CD4-positive, alpha-beta T cell treated with Interleukin-6 at 100 ng/mL for 8 hours (primary cell): ENCODE measurements around the gene PLVAP.
"Not testable (repeated sequence)": the region's sequence is repeated elsewhere in the genome, so short reads cannot be mapped to it uniquely, and the experiment has no call there.

Experiments
- DNase-seq: peaks from one replicate; pipeline ENCODE4 v3.0.0-alpha.2; 2020; ENCODE audit warnings: mixed read lengths, low spot score

Gene PLVAP

DNA sequence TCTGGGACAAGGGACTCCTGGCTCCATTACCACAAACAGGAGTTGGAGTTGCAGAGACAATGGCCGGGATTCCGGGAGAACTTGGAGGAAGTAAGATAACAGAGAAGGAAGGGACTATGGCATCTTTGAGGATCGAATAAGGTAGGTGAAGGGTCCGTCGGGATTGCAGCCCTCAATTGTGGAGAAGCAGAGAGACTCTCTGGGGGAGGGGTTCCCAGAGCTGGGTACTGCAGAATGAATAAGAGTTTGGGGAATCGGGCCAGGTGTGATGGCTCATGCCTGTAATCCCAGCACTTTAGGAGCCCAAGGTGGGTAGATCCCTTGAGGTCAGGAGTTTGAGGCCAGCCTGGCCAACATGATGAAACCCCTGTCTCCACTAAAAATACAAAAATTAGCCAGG is 24.5 kb upstream of the PLVAP start:
- DNase-seq: no peak

DNA sequence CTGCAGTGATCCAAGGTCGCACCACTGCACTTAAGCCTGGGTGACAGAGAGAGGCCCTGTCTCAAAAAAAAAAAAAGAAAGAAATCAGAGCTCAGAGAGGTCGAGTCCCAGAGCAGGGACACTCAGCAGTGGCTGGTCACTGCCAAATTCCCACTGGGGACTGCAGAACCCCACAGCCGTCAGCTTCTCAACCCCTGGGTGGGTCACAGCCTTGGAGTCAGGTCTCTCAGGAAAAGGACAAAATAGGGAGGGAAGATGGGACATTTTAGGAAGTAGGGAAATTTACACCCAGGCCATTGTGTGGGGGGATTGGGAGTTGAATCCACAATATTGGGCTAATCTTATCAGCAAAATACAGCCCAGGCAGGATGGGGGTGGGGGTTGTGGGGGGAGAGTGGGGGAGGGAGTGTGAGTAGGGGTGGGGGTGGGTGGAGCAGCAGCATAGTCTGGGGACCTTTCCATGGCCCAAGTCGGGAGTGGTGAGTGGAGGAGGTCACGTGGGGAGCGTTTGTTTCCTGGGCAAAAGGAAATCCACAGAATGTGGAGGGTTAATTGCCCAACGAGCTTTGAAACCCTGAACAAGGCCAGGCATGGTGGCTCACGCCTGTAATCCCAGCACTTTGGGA is 21.9 kb upstream of the PLVAP start:
- no peak for DNase-seq

DNA sequence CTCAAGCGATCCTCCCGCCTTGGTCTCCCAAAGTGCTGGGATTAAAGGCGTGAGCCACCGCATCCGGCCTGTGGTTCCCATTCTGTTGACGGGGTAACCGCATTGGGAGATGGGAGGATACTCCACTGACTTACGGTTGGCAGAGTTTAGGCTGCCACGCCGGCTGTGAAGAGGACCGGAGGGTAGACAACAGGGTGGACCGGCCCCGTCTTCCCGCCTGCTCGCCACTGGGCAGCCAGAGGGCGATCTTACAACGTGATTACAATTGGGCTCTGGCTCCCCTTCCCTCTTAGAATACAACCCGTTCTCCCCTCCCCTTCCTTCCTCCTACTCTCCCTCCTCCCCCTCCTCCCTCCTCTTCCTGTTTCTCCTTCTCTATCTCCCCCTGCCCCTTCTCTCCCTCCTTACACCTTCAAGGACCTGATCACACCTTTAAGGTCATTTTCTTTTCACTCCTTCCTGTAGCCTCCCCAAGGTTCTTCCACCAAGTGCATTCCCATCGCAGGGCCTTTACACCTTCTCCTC is 17.8 kb upstream of the PLVAP start:
- DNase-seq: peak; percentile 80

DNA sequence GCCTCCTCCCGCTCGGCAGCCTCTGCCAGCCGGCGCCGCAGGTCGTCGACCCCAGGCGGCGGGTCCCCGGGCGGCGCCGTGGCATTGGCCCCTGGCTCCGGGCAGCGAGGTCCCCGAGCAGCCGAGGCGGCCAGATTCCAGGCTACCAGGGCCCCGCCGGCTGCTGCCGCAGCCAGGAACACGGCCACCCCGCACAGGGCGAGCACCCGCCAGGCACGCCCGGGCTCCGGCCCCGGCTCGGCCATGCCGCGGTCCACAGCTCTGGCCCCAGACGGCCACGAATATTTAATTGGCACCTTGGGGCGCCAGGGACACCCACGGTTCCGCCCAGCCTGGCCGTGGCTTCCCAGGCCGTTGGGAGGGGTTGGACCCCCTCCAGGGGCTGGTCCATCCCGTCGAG is 16.8 kb upstream of the PLVAP start, which contains the start of gene CCDC194:
Gene CCDC194 (minus strand): TSS at position 283 of the 400 bp plus-strand sequence. CDS start 38 bp downstream, at position 245.
- DNase-seq: no peak

DNA sequence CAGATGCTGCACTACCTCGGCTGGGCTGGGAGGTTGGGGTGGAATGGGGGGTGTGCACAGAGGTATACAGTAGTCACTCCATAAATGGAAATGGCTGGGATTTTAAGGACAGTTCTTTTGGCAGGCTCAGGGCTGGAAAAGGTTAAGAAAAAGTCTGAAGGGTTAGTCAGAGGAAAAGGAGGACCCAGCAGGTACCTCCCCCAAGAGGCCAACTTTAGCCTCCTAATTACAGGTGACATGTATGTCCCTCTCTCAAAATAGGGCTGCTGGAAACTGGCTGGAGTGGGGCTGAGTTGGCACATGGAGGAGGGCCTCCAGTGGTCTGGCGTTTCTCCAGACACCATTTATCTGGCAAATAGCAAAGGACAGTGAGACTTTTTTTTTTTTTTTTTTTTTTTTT is 15.9 kb upstream of the PLVAP start:
- DNase-seq: no peak

DNA sequence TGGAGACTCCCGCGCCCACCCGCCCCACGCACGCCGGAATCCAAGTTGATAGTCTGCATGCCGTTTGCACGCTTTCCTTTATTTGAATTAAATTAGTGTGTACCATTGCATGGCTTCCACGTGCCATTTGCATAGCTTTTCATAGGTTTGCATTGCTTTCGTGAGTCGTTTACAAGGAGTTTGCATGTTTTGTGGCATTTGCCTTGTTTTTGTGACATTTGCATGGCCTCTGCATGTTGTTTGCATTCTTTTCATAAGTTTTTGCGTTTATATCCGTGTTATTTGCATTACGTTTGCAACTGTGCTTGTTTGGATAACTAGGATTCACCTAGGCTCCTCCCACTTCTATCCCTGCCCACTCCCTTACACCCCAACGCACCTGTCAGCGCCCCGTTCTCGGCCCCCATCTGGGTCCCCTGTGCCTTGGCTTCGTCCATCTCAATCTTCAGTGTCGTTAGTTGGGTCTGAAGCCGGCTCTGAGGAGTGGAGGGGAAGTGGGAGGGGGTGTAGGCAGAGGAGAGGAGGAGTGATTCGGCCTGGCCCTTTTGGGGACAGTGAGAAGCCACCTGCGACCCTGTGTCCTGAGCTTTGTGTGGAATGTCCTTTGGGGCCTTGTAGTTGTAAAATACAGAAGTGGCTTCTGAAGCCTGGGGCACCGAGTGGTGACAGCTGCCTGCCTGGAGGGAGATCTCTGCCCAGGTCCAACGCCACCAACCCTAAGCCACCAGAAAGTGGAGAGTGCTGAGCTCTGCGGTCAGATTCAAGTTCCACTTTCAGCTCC is 14.4 kb upstream of the PLVAP start:
- no peak for DNase-seq

DNA sequence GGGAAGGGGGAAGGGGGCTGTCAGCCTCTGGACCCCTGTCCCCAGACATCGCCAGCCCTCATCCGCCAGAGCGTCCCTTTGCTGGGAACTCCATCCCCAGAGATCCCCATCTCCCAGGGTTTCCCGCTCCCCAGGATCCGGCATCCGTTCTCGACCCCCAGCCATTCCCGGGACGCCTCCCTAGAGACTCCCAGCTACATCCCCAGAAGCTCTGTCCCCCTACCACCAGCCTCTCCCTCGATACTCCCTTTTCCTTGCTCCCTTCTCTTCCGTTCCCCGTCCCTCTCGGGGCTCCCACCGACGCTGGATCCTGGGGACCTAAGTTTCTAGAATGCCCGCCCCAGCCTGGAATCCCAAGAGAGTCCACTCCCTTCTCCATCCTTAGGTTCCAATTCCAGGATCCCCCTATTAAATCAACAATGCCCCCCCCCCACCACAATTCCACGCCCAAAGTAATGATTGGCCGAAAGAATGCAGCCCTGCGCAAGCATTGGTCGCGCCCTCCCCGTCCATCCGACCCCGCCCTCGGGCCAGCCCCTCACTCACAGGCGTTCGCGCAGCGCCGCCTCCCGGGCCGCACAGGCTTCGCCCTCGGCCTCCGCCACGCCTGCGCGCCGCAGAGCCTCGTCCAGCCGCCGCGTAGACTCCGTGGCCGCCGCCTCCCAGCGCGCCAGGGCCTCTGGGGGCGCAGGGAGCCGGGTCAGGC is 13.7 kb upstream of the PLVAP start:
- peak; percentile 87 for DNase-seq

DNA sequence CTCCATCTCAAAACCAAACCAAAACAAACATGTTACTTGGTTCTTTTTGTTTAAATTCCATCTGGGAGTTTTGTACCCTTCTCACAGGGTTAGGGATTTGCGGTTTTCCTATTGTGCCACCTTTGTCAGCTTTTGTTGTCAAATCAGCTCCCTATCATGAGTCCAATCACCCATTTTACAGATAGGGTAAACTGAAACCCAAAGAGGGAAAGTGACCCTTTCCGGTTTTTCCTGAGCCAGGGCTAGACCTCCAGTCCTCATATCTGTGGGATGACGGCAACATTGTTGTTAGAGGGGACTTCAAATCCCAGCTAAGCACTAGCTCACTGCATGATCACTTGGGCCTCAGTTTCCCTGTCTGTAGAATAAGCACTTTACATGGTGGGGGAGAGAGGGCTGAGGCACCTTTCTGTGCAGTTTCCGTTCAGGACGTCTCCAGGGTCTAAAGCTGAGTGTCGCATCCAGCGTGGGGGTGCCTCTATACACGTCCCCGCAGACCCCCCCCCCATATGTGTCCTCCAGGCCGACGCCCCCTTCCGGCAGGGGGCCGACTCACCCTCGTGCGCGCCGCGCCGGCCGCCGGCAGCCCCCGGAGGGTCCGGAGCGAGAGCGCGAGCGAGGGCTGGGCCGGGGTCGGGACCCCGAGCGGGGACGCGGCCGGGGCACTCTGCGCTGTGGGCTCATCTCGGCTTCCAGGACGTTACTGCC is 13.0 kb upstream of the PLVAP start:
- no peak for DNase-seq

DNA sequence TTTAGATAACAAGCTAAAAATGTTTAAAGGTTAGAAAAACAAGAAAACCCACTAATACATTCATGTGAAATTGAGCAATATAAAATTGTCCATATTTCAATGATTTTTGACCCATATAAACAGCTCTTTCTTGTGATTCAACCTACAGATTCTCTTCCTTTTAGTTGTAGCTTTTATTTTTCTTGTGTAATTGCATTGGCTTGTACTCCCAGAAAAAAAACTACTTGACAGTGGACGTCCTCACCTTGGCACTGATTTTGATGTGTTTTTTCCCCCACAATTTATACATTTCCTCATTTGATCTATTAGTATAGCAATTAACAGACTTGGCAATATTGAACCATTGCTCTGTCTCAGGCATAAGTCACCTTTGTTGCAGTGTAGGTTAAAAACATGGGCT is 12.1 kb upstream of the PLVAP start:
- no peak for DNase-seq

DNA sequence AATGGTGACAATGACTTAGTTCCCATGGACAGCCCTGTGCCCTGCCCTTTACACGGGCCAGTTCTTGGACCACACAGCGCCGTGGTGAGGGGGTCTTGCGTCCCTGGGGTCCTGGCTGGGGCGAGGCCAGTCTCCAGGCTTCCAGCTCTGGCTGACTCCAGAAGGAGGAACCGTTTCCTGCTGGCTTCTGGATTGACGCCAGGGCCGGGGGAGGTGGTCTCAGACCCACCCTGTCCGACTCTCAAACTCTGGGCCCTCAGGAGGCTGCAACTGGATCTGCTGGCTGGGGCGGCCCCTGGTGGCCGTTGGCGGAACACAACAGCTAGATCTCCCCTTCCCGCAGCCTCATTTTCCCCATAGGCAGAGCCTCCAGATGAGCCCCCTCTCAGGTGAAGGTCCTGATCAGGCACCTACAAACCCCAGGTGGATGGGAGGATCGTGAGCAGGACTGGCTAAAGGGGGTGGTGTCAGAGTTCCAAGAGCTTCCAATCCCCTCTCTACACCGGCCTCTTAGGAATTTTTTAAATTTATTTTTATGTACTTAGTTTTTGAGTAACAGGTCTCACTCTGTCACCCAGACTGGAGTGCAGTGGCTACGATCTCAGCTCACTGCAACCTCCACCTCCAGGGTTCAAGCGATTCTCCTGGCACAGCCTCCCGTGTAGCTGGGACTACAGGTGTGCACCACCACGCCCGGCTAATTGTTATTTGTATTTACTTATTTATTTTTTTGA is 8.9 kb upstream of the PLVAP start:
- DNase-seq: peak; percentile 59

DNA sequence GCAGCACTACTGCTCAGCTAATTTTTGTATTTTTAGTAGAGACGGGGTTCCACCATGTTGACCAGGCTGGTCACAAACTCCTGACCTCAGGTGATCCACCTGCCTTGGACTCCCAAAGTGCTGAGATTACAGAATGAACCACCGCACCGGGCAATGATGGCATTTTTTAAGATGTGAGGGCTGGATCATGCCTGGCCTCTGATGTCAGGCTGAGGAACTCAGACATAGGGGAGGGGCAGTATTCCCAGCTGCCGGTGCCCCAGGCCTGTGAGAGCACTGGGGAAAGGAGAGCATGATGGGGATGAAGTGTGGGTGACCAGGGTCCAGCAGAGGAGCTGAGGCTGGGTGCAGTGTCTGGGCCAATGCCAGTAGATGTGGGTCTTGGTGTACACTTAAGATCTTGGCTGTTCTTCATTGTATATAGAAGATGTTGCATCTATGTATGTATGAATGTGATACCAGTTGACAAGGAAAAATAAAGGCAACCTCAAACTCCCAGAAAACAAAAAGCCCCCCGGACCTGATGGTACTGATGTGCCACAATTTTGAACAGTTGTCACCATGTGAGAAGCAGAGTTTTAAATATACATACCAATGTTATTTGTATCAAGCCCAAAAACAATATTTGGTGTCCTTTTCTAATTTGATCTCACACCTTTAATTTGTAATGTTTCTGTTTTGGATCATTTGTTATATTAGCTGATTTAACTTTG is 3.4 kb upstream of the PLVAP start:
- DNase-seq: no peak

DNA sequence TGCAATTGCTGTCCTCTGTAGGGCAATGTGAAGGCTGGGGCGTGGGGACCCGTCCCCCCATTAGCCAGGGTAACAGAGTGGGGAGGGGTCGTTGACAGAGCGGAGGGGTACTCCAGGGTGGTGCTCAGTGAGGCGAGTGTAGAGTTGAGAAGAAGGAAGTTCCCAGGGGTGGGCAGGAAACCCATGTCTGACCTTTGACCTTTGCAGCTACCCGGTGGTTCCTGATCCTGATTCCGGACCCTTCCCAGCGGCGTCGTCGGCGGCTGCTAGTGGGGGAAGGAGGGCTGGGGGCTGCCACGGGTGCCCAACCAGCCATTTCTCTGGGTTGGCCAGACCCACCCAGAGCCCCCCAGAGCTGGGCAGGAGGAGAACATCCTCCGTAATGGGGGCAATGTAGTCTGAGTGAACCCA is 2.1 kb upstream of the PLVAP start:
- no peak for DNase-seq

DNA sequence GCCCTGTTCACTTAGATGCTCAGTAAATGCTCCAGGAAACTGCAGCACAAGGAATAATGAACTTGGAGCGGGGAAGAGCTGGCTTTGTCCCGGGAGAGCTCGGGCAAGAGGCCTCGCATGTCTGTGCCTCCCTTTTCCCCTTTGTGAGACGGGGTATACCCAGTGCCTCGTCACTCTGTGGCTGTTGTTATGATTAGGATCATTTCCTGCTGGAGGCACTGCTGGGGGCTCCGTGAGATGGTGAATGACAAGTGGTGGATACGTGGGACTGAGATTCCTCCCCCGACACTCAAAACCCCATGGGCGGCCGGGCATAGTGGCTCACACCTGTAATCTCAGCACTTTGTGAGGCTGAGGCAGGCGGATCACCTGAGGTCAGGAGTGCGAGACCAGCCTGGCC is 1.1 kb upstream of the PLVAP start:
- DNase-seq: no peak

DNA sequence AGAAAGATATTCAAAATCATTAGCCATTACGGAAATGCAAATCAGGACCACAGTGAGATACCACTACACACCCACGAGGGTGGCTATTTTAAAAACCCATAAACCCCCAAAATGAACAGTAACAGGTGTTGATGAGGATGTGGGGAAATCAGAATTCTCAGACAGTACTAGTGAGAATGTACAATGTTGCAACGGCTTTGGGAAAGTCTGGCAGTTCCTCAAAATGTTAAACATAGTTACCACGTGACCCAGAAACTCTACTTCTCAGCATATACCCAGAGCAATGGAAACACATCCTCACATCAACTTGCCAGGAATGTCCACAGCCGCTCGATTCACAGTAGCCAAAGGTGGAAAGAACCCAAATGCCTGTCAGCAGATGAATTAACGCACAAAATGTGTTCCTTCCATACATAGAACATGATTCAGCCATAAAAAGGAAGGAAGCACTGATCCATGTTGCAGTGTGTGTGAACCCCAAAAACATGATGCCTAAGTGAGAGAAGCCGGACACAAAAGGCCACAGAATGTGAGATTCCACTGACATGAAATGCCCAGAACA is 7.0 kb downstream of the PLVAP start:
- no peak for DNase-seq

DNA sequence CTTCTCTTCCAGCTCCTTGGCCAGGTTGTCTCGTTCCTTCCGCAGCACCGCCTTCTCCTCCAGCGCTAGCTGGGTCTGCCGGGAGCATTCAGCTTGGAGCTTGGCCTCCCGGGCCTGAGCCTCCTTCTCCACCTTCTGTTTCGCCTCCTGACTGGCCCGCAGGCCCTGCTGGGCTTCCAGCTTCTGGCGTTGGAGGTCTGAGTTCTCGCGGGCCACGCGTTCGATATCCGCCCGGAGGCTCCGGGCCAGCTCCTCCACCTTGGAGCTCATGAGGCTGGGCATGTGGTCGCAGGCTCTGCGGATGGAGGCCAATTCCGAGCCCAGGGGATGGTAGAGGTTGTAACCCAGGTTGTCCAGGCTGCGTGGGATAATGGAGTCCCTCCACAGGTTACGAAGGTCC is 11.8 kb downstream of the PLVAP start:
- DNase-seq: no peak

DNA sequence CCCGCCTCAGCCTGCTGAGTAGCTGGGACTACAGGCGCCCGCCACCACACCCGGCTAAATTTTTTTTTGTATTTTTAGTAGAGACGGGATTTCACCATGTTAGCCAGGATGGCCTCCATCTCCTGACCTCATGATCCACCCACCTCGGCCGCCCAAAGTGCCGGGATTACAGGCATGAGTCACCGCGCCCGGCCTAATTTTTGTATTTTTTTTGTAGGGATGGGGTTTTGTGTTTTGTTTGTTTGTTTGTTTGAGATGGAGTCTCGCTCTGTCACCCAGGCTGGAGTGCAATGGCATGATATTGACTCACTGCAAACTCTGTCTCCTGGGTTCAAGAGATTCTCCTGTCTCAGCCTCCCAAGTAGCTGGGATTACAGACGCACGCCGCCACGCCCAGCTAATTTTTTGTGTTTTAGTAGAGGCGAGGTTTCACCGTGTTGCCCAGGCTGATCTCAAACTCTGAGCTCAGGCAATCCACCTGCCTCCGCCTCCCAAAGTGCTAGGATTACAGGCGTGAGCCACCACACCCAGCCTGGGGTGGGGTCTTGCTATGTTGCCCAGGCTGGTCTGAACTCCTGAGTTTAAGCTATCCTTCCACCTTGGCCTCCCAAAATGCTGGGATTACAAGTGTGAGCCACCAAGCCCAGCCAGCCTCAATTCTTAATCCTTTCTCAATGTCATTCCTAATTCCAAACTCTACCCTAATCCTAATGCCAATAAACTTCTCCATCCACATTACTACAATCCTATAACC is 13.1 kb downstream of the PLVAP start:
- not testable (repeated sequence) for DNase-seq

DNA sequence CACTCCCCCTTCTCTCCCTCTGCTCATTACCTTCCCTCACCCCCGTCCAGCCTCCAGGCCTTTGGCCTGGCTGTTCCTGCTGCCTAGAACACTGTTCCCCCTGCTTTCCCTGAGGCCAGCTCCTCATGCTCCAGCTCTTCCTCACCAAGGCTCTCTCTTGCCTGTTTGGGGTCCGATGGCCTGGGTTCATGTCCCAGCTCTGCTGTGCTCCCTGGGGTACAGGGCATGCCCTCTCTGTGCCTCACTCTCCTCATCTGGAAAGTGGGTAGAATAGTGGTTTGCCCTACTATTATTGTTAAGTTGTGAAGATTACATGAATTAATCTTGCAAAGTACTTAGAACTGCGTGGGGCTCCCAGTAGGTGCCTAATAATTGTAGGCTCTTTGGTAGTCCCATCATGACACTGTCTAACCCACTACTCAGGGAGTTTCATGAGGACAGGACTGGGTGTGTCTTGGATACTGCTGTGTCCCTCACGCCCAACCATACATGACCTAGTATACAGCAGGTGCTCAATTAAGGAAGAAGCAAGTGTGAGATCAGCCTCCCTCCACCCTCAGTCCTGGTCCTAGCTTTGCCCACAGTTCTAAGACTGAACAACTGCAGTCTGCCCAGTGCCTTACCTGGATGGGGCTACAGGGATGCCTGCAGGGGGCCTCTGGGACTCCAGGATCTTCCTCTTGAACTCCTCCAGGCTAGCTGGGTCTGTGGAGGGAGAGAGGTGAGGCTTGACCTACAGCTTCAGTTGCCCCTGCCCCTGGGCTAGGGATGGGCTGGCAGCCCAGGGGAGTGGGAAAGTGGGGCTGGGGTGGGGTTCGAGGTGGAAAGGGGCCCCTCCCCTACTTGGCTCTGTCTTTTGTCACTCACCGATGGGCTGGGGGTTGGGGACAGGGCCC is 17.0 kb downstream of the PLVAP start:
- DNase-seq: no peak

DNA sequence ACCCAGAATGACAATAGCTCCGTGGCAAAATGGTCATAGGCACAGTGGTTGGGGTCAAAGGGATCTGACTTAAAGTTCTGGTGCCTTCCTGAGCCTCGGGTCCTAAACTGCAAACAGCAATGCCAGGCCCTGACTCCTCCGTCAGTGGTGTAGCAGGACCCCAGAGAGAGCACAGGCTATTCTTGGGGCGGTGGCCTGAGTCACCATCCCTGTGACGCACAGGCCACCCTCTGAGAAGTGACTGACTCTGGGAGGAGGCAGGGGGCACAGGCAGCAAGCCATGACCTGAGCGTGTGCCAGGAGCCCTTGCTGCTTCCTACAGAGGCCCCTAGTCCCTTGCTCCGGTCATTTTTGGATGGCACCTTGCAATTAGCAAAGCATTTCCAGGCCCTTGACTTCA is 18.7 kb downstream of the PLVAP start:
- DNase-seq: no peak

DNA sequence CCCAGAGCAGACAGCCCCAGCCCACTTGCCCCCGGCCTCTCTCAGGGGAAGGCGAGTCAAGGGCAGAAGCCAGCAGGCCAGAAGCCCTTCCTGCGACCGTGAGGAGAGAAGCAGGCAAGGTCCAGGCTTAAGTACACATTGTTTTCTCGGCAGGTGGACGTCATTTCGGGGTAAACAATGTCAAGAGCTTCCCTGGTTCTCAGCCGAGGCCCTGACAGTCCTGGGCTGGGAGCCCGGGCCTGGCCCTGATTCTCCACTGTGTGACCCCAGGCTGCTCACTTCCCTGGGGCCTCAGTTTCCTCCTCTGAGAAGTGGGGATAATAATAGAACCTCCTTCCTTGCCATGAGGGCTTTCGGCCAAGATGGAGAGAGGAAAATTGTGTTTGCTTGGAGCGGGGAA is 19.4 kb downstream of the PLVAP start:
- DNase-seq: no peak
